ENCODE results near the gene PCNX2. TPM values are rescaled to one million over a fixed set of nuclear protein-coding genes. Genes with fewer than 3 reads are reported as not detected.

PCNX2 gene
- total RNA-seq, 1 donor from 2014 or later = 11.3 TPM

DNA sequence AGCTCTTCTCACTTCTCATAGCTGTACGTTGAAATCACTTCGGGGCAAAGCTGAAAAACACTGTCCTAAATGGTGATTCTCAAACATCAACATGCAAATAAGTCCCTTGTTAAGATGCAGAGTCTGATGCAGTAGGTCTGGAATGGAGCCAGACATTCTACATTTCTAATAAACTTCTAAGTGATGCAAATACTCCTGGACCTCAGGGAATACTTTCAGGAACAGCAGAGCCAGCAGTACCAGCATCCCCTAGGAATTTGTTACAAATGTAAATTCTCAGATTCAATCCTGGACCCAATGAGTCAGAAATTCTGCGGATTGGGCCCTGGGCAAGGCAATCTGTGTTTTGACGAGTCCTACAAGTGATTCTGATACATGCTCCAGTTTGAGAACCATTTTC is 152.3 kb downstream of the PCNX2 start:
- intact Hi-C loops (cut with DNase I) = no loop called here
- no peak for DNase-seq
- TF ChIP-seq, protein P1, sequence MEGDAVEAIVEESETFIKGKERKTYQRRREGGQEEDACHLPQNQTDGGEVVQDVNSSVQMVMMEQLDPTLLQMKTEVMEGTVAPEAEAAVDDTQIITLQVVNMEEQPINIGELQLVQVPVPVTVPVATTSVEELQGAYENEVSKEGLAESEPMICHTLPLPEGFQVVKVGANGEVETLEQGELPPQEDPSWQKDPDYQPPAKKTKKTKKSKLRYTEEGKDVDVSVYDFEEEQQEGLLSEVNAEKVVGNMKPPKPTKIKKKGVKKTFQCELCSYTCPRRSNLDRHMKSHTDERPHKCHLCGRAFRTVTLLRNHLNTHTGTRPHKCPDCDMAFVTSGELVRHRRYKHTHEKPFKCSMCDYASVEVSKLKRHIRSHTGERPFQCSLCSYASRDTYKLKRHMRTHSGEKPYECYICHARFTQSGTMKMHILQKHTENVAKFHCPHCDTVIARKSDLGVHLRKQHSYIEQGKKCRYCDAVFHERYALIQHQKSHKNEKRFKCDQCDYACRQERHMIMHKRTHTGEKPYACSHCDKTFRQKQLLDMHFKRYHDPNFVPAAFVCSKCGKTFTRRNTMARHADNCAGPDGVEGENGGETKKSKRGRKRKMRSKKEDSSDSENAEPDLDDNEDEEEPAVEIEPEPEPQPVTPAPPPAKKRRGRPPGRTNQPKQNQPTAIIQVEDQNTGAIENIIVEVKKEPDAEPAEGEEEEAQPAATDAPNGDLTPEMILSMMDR (IDR thresholded peaks at IDR 0.05) = no peak
- Histone ChIP-seq H3K36me3 (no peaks in the 10 kb centered on the region), H3K27ac (no peak overlapping the region), H3K4me1 (no peaks in the 10 kb centered on the region), H3K4me3 (no peak overlapping the region), H3K27me3 (ENCODE audit: low read depth) (no peaks in the 10 kb centered on the region), H3K9me3 (no peaks in the 10 kb centered on the region)
- ATAC-seq = no peak

DNA sequence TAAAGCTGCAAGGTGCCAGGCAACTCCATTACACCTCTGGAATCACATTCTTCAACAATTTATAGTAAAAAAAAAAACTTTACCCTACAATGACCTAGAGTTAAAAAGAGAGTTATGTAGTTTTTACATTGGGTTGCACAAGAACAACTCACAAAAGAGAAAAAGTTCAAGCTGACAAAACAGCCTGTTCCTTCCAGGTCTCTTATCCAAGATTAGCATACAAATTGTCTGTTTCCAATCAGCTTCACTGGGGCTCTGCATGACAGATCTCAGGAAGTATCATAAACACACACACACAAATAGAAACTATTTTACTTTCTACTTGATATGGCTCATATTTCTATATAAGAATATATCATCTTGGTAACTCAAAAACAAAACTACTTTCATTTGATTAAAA is 154.6 kb downstream of the PCNX2 start:
- Histone ChIP-seq H3K27ac (no peak overlapping the region), H3K36me3 (no peaks in the 10 kb centered on the region), H3K4me3 (no peak overlapping the region), H3K27me3 (ENCODE audit: low read depth) (no peaks in the 10 kb centered on the region), H3K4me1 (no peaks in the 10 kb centered on the region), H3K9me3 (no peaks in the 10 kb centered on the region)
- DNase-seq = no peak
- no peak for ATAC-seq
- TF ChIP-seq, protein P1 (IDR thresholded peaks at IDR 0.05) = no peak
- intact Hi-C loops (cut with DNase I) = no loop called here

DNA sequence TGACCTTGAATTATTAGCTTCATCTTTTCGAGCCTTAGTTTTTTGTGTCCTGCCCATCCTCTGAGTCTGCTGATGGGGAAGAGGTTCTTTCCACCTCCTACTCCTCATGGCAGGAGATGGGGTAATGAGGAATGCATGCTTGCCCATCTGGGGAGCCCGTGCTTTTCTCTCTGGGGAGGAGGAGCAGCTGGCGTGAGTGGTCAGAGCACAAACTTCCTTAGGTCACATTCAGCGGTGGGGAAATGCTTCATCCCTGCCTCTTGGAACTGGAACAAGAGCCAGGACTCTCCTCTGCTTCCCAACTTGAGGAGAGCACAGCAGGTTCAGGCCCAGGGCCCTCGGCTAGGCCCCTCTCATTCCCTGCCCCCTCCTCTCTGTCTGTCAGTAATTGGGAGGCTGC is 155.0 kb downstream of the PCNX2 start:
- H3K4me1 ChIP-seq = no peaks in the 10 kb centered on the region
- H3K36me3 ChIP-seq = no peaks in the 10 kb centered on the region
- intact Hi-C loops (cut with DNase I) = no loop called here
- ATAC-seq = no peak
- H3K9me3 ChIP-seq = no peaks in the 10 kb centered on the region
- no peak overlapping the region for H3K4me3 ChIP-seq
- TF ChIP-seq, protein P1 (IDR thresholded peaks at IDR 0.05) = no peak
- H3K27ac ChIP-seq = no peak overlapping the region
- no peak for DNase-seq
- H3K27me3 ChIP-seq (ENCODE audit: low read depth) = no peaks in the 10 kb centered on the region

DNA sequence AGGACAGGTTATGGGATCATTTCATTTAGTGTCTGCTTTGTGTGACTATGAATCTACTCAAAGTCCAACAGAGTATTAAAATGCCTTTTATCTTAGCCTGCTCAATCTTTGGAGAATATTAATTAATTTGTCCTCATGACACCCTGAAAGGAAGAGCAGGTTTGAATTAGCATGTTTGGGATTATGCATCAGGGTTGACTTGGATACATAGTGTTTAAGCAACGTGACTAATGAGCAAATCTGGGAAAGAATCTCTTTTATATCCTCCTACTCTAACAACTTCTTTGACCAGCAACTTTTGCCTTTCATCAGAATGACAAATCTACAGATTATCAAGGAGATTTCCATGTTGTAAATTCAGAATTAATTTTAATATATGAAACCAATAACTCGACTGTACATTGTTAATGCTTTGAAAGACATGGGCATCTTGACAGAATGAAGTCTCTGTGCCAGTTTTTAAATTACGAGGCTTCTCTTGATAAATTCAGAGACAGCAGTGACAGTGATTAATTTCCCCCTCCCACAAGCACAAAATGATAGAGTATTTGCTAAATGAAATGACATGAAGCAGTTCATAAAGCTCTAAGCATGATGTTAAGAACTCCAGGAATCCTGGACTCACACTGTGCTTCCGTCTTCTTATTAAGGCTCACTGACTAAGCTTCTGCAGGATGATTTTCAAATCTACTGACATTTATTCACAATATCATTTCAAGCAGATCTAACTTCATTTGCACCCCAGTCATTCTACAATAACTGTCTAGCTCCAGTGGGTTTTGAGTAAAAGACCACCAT is 156.5 kb downstream of the PCNX2 start:
- H3K27ac ChIP-seq = no peak overlapping the region
- no peak overlapping the region for H3K4me3 ChIP-seq
- H3K4me1 ChIP-seq = no peaks in the 10 kb centered on the region
- H3K9me3 ChIP-seq = no peaks in the 10 kb centered on the region
- ATAC-seq = no peak
- no peaks in the 10 kb centered on the region for H3K36me3 ChIP-seq
- intact Hi-C loops (cut with DNase I) = no loop called here
- DNase-seq = no peak
- TF ChIP-seq, protein P1 (IDR thresholded peaks at IDR 0.05) = no peak
- no peaks in the 10 kb centered on the region for H3K27me3 ChIP-seq (ENCODE audit: low read depth)

DNA sequence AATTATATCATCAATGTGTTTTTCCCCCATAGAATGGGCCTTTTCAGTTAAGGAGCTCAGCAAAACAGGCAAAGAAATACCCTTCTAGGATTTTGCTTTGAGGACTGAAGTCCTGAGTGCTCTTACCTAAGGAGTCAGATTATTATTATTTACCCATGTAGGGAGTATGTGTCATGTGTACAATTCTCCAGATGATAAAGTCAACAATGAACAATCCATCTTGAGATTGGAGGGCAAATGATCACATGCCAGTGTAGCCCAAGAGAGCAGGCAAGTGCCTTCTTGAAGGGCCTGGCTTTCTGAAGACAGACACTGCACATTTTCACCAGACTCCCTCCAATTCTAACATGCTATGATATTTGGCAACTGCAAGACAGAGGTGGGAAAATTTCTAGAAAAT is 159.7 kb downstream of the PCNX2 start:
- TF ChIP-seq, protein P1 (IDR thresholded peaks at IDR 0.05) = no peak
- intact Hi-C loops (cut with DNase I) = no loop called here
- Histone ChIP-seq H3K36me3 (no peaks in the 10 kb centered on the region), H3K27me3 (ENCODE audit: low read depth) (no peaks in the 10 kb centered on the region), H3K27ac (no peak overlapping the region), H3K4me1 (no peaks in the 10 kb centered on the region), H3K9me3 (no peaks in the 10 kb centered on the region), H3K4me3 (no peak overlapping the region)
- peak; percentile 49 to 70 for ATAC-seq
- no peak for DNase-seq
